GM12892 (cell line): ENCODE data around the gene VPS13D.
"Not testable (repeated sequence)": the region's sequence is repeated elsewhere in the genome, so short reads cannot be mapped to it uniquely, and the experiment has no call there.

ENCODE experiments used
- DNase-seq: peaks from one replicate; pipeline ENCODE4 v3.0.0; 2011; ENCODE audit not compliant: insufficient read length
- FAIRE-seq: peaks from 2 replicates; lab custom pipeline; 2011; peaks lifted over from hg19 to GRCh38; lab: Jason Lieb, UNC
- POLR2A ChIP-seq: IDR thresholded peaks from 2 replicates; pipeline ENCODE4 v1.6.1; 2011; ENCODE audit warnings: low read depth, low read length, control low read depth
- POLR2AphosphoS5 ChIP-seq: IDR thresholded peaks from 2 replicates; pipeline ENCODE4 v1.6.1; 2011; ENCODE audit warnings: low read depth, low read length, control low read depth
- TAF1 ChIP-seq: IDR thresholded peaks from 2 replicates; pipeline ENCODE4 v1.6.1; 2011; ENCODE audit warnings: low read depth, mild to moderate bottlenecking, control low read depth, low read length, borderline replicate concordance

The VPS13D gene

GRCh38 chr1:12302798-12303447 lies 73.1 kb downstream of the VPS13D start:
- DNase-seq (no peak), FAIRE-seq (no peak)
- TF ChIP-seq TAF1 (no peak), POLR2AphosphoS5 (no peak), POLR2A (no peak)

GRCh38 chr1:12305377-12305776 lies 75.5 kb downstream of the VPS13D start:
- TF ChIP-seq POLR2A (no peak), POLR2AphosphoS5 (no peak), TAF1 (no peak)
- DNase-seq, result no peak
- peak; percentile 56 for FAIRE-seq

GRCh38 chr1:12309783-12310742 lies 80.2 kb downstream of the VPS13D start:
- FAIRE-seq, result no peak
- no peak for DNase-seq
- TF ChIP-seq POLR2A (no peak), POLR2AphosphoS5 (no peak), TAF1 (no peak)

GRCh38 chr1:12314333-12314903 lies 84.6 kb downstream of the VPS13D start:
- DNase-seq (no peak), FAIRE-seq (no peak)
- TF ChIP-seq POLR2AphosphoS5 (no peak), POLR2A (no peak), TAF1 (no peak)

- FAIRE-seq (no peak), DNase-seq (no peak)
- TF ChIP-seq POLR2A (no peak), TAF1 (no peak), POLR2AphosphoS5 (no peak)
Measured at GRCh38 chr1:12315146-12315545, 85.3 kb downstream of the VPS13D start.

- TF ChIP-seq TAF1 (no peak), POLR2A (no peak), POLR2AphosphoS5 (no peak)
- no peak for DNase-seq
- FAIRE-seq, result no peak
Measured at GRCh38 chr1:12316331-12316730, 86.5 kb downstream of the VPS13D start.

GRCh38 chr1:12320486-12320885 lies 90.7 kb downstream of the VPS13D start:
- FAIRE-seq (no peak), DNase-seq (no peak)

GRCh38 chr1:12324423-12324822 lies 94.6 kb downstream of the VPS13D start:
- no peak for FAIRE-seq
- DNase-seq, result no peak
- no peak for TF ChIP-seq POLR2A
- TF ChIP-seq POLR2AphosphoS5, result no peak
- no peak for TF ChIP-seq TAF1

More at GRCh38 chr1:12320486-12320885, 90.7 kb downstream of the VPS13D start:
- no peak for TF ChIP-seq POLR2A
- no peak for TF ChIP-seq TAF1

- FAIRE-seq, DNase-seq: not testable (repeated sequence)
Measured at GRCh38 chr1:12324973-12325372, 95.1 kb downstream of the VPS13D start.

- DNase-seq, result no peak
- no peak for TF ChIP-seq POLR2A
- no peak for TF ChIP-seq TAF1
- TF ChIP-seq POLR2AphosphoS5, result no peak
- no peak for FAIRE-seq
Measured at GRCh38 chr1:12326986-12327385, 97.2 kb downstream of the VPS13D start.

- no peak for DNase-seq
- TF ChIP-seq POLR2A (no peak), TAF1 (no peak), POLR2AphosphoS5 (no peak)
- no peak for FAIRE-seq
Measured at GRCh38 chr1:12327566-12327965, 97.7 kb downstream of the VPS13D start.

- no peak for DNase-seq
- no peak for TF ChIP-seq TAF1
- TF ChIP-seq POLR2A, result no peak
- FAIRE-seq, result no peak
Measured at GRCh38 chr1:12333036-12333785, 103.4 kb downstream of the VPS13D start.

GRCh38 chr1:12335815-12336214 lies 106.0 kb downstream of the VPS13D start:
- no peak for FAIRE-seq
- DNase-seq, result no peak
- TF ChIP-seq POLR2AphosphoS5 (no peak), TAF1 (no peak), POLR2A (no peak)
